Esophagus squamous epithelium (tissue), 4 donors: ENCODE data around the gene RERGL.

ENCODE experiments used
- POLR2A ChIP-seq, 4 donors: fragments of 450-650 bp; IDR thresholded peaks; one replicate each; pipeline ENCODE4 v1.6.1; 2017; ENCODE audit warnings: antibody characterized with exemption in 4 of 4, mild to moderate bottlenecking in 4 of 4, moderate library complexity in 3 of 4
- TF ChIP-seq, protein P1 (sequence below), 6 experiments: fragments of 450-650 bp in 4 of 6; fragments of 200-600 bp in 2 of 6; sonication (generic) in 2 of 6; IDR thresholded peaks; one replicate each; pipeline ENCODE4 v1.5.1; 2016 to 2019; ENCODE audit warnings: antibody characterized with exemption in 6 of 6, mild to moderate bottlenecking in 4 of 6, moderate library complexity in 4 of 6

DNA sequence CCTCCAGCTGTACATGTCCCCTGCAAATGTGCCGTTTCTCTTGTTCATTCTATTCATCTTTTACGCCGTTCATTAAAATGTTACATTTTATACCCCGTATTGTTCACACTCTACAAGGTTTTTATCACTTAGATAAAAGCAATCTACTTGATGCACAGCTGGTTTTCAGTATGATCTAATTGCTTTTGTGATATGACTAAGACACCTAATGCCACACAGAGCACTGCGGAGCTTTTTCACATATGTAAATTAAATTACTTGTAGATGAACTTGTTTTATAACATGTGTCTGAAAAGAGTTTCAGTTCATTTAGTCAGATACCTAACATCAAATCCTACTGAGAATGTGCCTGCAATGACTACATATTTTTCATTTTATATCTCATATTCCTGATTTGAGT lies 40.9 kb upstream of the RERGL start:
- TF ChIP-seq, protein P1, sequence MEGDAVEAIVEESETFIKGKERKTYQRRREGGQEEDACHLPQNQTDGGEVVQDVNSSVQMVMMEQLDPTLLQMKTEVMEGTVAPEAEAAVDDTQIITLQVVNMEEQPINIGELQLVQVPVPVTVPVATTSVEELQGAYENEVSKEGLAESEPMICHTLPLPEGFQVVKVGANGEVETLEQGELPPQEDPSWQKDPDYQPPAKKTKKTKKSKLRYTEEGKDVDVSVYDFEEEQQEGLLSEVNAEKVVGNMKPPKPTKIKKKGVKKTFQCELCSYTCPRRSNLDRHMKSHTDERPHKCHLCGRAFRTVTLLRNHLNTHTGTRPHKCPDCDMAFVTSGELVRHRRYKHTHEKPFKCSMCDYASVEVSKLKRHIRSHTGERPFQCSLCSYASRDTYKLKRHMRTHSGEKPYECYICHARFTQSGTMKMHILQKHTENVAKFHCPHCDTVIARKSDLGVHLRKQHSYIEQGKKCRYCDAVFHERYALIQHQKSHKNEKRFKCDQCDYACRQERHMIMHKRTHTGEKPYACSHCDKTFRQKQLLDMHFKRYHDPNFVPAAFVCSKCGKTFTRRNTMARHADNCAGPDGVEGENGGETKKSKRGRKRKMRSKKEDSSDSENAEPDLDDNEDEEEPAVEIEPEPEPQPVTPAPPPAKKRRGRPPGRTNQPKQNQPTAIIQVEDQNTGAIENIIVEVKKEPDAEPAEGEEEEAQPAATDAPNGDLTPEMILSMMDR (IDR thresholded peaks at IDR 0.05): no peak
- no peak for TF ChIP-seq POLR2A (IDR thresholded peaks at IDR 0.05)
